ENCODE measurements around the gene STOM.

Gene STOM

GRCh38 chr9:121321016-121321503 lies 49.0 kb downstream of the STOM start:
- no peak for DNase-seq (ENCODE audit: low spot score)

DNA sequence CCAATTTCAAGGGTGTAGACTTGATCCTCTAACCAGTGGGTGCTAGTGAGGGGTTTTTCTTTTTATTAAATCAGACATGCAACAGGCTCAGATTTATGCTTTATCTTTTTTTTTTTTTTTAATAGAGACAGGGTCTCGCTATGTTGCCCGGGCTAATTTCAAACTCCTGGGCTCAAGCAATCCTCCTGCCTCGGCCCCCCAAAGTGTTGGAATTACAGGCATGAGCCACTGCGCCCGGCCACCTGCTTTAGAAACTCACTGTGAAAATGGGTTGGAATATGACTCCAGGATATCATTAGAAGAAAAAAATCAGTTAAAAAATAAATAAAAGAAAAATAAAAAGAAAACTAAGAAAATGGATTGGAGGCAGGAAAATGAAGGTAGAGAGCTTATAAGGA lies 50.7 kb downstream of the STOM start:
- no peak for DNase-seq (ENCODE audit: low spot score)

DNA sequence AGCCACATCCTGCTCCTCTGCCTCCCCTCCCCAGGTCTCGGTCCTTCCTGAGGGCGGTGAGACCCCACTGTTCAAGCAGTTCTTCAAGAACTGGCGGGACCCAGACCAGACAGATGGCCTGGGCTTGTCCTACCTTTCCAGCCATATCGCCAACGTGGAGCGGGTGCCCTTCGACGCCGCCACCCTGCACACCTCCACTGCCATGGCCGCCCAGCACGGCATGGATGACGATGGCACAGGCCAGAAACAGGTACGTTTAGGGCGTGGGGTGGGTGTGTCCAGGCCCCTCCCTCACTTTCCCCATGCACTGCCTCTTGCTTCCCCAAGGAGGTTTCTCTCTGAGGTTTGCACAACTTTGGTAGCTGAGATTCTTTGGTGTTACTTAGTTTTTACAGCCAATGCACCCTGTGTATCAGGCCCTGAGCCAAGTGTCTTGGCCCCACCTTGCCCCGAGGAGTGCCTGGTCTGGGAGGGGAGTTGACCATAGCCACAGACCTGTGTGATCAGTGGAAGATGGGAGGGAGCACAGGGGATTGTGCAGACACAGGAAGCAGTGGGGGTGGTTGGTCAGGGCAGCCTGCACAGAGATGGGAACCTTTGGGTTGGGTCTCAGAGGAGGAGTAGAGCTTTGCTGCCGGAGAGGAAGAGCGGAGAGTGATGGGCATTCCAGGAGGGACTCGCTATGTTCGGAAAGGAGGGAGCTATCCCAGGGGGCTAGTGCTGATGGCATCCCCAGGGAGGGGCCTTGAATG lies 51.2 kb downstream of the STOM start:
- DNase-seq (ENCODE audit: low spot score): no peak

GRCh38 chr9:121317737-121318630 lies 52.1 kb downstream of the STOM start:
- no peak for DNase-seq (ENCODE audit: low spot score)

DNA sequence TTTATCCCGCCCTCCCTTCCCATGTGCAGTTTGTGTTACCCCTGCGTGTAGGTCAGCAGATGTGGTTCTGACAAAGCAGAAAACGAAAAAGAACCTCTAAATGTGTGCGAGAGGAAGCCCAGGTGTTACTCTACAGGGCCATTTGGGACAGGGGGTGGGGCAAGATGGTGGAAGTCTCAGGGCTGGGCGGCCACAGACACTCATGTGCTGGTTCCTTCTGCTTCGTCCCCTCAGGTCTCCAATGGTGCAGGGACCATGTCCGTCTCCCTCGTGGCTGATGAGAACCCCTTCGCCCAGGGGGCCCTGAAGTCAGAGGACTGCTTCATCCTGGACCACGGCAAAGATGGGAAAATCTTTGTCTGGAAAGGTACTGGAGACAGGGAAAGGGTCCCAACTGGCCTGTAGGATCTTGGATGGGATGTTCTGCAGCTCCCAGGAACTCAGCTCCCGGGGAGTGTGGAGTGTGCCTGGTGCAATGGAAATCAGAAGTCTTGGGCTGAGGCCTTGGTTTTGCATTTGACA lies 53.1 kb downstream of the STOM start:
- DNase-seq (ENCODE audit: low spot score): no peak

GRCh38 chr9:121316378-121316777 lies 53.7 kb downstream of the STOM start:
- no peak for DNase-seq (ENCODE audit: low spot score)

- DNase-seq (ENCODE audit: low spot score): no peak
These were observed 56.4 kb downstream of the STOM start for GRCh38 chr9:121313458-121314152.

DNA sequence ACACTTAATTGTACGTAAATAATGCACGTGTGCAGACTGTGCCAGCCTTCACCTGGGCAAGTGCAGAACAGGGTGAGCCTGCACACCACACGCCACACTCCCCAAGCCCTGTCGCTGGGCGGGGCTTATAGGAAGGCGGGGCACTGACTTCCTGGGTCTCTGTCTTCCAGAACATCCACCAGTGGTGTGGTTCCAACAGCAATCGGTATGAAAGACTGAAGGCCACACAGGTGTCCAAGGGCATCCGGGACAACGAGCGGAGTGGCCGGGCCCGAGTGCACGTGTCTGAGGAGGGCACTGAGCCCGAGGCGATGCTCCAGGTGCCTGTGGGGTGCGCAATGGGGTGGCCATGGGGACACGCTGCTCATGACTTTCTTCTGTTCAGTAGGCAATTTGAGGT lies 57.9 kb downstream of the STOM start:
- no peak for DNase-seq (ENCODE audit: low spot score)

- DNase-seq (ENCODE audit: low spot score): no peak
These were observed 59.5 kb downstream of the STOM start for GRCh38 chr9:121310571-121310970.

DNA sequence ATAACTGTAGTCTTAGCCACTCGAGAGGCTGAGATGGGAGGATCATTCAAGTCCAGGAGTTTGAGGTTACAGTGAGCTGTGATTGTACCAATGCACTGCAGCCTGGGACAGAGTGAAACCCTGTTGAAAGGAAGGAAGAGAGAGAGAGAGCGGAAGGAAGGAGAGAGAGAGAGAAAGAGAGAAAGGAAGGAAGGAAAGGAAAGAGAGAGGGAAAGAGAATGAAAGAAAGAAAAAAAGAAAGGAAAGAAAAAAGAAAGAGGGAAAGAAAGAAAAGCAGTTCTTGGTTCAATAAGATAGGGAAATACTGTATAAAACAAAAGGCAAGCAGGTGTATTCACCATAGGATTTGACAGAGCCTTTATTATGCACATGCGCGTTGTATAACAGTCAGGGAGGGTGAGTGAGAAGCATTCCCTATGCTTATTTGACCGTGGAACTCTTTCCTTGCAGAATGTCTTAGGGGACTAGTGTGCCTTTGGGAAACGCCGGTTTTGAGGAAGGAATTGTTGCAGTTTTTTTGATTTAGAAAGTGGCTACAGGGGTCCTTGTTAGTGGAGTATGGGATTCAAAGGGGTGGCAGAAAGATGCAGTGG lies 60.1 kb downstream of the STOM start:
- DNase-seq (ENCODE audit: low spot score): no peak

DNA sequence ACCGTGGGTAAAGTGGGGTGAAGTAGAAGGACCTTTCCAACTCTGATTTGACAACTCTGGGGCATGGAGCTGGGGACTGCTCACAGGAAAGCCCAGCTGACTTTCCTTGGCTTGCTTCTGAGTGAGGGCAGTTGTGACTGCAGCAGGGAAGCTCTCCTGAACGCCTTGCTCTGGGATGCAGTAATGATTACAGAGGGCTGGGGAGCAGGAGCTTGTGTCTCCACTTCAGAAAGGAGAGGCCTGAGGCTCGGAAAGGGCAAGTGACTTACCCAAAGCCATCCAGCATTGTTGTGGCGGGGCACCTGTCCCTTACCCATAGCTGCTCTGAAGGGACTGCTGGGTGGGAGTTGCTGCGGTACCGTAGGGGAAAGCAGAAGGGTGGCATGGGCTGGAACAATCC lies 60.9 kb downstream of the STOM start:
- DNase-seq (ENCODE audit: low spot score): no peak

DNA sequence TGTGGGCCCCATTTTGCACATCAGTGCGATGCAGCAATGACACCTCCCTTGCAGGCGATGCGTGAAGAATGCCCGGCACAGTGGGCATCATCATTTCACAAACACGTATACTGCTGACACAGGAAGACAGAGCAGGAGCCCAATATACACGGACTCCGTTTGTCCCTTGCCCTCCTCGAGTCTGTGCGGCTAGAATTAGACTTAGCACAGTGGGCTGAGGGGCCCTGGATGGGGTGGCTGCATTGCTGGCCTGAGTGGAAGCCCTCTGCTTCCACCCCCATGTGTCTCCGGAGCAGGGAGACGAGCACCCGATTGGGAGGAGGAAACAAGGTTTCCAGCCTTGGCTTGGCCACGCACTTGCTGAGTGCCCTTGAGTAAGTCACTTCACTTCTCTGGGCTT lies 61.3 kb downstream of the STOM start:
- DNase-seq (ENCODE audit: low spot score): no peak

GRCh38 chr9:121307976-121308375 lies 62.1 kb downstream of the STOM start:
- no peak for DNase-seq (ENCODE audit: low spot score)

DNA sequence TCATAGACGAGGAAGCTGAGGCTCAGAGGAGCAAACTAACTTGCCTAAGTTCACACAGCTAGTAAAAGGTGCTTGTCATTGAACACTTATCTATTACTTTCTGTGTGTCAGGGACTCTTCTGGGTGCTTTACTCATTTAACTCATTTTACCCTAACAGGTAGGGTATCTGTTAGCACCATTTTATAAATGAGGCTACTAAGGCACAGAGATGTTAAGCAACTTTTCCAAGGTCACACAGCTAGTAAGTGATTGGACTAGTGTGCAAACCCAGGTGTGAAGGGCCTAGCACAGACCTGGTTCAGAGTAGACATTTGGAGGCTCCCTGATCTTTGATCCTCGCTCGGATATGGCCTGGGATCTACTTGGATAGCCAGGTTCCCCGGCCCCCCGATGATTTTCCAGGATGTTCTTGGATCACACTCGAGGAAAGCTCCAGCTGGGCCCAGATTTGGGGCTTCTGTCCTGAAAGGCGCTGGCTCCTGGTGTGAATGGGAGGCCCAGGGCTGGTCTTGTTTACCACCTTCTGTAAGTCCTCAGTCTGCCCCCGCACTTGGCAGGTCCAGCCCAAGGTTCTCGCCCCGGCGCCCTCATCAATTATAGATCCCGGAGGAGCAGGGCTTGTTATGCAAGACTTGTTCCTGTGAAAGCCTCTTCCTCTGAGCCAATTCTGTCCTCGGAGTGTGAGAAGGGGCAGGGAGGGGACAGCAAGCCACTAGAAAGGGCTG lies 64.6 kb downstream of the STOM start:
- no peak for DNase-seq (ENCODE audit: low spot score)

DNA sequence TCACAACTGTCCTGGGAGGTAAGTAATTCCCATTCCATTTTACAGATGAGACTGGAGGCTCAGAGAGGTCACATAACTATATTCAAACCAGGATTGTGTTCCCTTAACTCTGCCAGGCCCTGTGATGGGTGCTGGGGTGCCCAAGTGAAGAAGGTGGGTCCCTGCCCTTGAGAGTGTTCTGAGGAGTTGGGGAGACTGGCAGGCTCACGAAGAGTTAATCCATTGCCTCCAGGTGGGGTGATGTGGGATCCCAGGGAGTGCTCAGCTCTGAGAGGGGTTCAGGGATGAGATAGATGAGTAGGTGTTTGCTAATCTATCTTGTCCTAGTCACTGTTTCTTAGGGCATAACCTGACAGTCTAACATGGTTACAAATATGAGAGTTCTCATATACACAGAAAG lies 65.3 kb downstream of the STOM start:
- DNase-seq (ENCODE audit: low spot score): no peak

DNA sequence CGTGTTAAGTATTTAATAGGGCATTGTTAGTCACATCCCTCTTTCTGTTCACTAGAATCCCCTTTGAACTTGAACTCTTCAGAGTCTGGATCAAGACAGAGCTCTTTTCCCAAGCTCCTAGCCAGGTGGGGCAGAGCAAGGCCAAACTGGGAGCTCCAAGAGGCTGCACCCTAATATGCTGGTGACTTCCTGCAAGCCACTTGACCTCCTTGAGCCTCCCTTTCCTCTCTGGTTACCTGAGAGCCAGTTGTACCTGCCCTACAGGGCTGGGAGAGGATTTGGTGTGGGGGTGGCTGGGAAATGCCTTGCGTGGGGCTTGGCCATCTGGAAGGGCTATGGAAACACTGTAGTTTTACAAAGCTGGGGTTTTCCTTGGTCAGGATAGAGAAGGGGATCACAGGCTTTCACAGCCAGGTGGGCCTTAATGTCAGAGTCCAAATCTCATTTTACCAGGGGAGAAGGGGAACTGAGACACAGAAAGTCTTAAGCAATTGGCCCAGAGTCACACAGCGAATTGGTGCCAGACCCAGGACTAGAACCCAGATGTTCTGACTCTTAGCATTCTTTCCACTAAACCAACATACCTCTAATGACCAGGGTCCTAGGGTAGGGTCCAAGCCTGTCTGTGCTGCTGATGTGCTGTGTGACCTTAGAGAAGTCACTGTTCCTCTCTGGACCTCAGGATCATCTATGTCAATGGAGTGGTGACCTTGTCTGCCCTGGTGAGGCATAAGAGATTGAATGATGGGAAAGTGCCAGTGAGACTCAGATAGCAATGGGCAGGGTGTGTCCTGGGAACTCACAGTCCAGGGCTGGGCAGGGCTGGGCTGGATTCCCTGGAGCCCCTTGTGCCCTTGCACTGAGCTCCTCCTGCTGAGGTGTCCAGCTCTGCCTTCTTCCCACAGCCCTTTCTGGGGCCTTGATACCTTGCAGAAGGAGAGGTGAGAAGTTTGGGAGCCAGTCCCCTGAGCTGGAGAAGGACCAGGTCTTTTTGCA lies 66.3 kb downstream of the STOM start:
- no peak for DNase-seq (ENCODE audit: low spot score)

DNA sequence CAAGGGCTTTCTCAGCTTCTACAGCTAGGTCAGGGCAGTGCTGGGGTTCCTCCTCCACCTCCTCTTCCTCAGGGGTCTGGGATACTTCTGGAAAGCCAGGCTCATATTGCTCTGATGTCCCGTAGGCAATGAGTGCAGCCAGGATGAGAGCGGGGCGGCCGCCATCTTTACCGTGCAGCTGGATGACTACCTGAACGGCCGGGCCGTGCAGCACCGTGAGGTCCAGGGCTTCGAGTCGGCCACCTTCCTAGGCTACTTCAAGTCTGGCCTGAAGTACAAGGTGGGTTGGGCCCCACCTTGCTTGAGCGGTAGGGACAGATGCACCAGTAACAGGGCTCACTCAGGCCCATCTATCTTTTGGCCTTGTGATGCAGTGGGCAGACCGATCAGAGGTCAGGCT lies 67.3 kb downstream of the STOM start:
- no peak for DNase-seq (ENCODE audit: low spot score)

DNA sequence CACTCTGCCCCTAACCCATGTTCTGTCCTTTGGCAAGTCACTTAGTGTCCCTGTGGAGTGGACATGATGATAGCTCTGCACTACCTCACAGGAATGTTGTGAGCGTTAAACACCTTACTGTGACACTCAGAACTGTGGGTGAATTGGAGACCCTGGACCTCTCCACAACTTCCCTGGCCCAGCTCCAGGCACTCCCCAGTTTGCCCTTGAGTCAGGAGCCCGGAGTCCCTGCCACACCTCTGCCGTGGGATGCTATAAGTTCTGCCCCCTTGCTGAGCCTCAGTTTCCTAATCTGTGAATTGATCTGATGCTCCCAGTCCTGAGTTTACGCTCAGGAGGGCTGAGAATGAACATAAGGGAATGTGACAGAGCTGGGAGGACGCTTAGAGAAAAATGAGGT lies 67.7 kb downstream of the STOM start:
- no peak for DNase-seq (ENCODE audit: low spot score)

DNA sequence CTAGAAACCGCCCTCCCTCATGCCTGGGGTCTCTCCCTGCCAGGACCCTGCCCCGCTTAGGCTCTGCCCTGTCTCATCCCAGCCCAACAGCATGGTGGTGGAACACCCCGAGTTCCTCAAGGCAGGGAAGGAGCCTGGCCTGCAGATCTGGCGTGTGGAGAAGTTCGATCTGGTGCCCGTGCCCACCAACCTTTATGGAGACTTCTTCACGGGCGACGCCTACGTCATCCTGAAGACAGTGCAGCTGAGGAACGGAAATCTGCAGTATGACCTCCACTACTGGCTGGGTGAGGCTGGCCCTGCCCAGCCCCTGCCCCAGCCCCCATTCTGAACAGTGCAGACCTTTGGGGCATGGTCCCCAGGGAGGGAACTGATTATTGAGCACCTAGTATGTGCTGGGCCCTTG lies 68.2 kb downstream of the STOM start:
- no peak for DNase-seq (ENCODE audit: low spot score)

Measured in RKO (cell line).